EL (cell line): ENCODE data around the gene RAPGEFL1.
"Not testable (repeated sequence)": the region's sequence is repeated elsewhere in the genome, so short reads cannot be mapped to it uniquely, and the experiment has no call there.

Experiments
- DNase-seq: peaks from one replicate; pipeline ENCODE4 v3.0.0-alpha.2; 2016

RAPGEFL1 gene

GRCh38 chr17:40177275-40177874, at the start of gene RAPGEFL1:
RAPGEFL1 (plus strand) TSS chr17:40177470; CDS start chr17:40177862, 392 bp downstream.
- peak; percentile 72 for DNase-seq

- DNase-seq = no peak
These were observed 47.8 kb upstream of the RAPGEFL1 start for GRCh38 chr17:40129498-40129897.

- DNase-seq = no peak
These were observed 46.8 kb upstream of the RAPGEFL1 start for GRCh38 chr17:40130352-40131042.

- DNase-seq = no peak
These were observed 43.1 kb upstream of the RAPGEFL1 start for GRCh38 chr17:40134184-40134583.

DNA sequence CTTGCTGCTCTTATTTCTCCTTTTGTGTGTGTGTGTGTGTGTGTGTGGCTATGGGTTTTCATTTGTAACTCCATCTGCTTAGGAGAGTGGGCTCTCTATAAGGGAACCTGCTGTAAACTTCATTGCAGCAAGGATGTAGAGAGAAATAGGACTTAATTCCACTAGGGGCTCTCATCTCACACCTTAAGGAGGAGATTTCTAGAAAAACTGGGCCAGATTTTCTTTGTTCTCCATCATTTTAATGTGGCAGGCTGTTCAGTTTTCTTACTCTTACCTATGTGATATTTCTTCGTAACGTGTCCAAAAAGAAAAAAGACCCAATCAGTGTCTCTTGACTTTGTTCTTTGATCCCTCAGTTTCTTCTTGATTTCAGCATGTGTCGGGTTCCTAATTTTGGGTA, 41.5 kb upstream of the RAPGEFL1 start:
- no peak for DNase-seq

DNA sequence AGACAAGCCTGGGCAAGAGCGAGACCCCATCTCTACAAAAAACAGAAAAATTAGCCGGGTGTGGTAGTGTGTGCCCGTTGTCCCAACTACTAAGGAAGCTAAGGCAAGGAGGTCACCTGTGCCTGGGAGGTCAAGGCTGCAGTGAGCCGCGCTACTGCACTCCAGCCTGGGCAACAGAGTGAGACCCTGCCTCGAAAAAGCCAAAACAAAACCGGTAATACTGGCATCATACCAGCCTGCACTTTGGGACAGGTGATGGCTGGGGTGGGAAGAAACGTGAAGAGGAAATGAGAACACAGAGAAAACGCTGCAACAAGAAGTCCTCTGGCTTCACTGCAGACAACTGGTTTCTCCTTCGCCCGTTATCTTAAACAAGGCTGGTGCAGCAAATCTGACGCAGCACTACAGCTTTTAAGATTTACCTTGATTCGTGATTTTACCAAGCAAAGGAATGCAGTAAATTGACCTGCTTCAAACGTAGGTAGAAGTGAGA, 37.7 kb upstream of the RAPGEFL1 start:
- no peak for DNase-seq

GRCh38 chr17:40143166-40143565, 34.1 kb upstream of the RAPGEFL1 start:
- not testable (repeated sequence) for DNase-seq

GRCh38 chr17:40145476-40145875, 31.8 kb upstream of the RAPGEFL1 start:
- DNase-seq = no peak

GRCh38 chr17:40148527-40148926, 28.7 kb upstream of the RAPGEFL1 start:
- no peak for DNase-seq

DNA sequence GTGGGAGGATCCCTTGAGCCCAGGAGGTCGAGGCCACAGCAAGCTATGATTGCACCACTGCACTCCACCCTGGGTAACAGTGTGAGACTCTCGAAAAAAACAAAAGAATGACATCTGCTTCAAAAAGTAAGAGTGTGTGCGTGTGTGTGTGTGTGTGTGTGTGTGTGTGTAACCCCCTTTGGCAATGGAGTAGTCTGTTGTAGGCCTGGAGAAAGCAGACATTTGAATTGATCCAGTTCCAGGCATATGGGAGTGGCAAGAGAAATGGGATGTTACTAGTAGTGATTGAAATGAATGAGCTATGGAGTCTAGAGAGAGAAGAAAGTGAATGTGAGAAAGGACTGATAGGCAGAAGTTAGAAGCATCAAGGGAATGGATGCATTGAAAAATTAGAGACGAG, 27.0 kb upstream of the RAPGEFL1 start:
- no peak for DNase-seq

DNA sequence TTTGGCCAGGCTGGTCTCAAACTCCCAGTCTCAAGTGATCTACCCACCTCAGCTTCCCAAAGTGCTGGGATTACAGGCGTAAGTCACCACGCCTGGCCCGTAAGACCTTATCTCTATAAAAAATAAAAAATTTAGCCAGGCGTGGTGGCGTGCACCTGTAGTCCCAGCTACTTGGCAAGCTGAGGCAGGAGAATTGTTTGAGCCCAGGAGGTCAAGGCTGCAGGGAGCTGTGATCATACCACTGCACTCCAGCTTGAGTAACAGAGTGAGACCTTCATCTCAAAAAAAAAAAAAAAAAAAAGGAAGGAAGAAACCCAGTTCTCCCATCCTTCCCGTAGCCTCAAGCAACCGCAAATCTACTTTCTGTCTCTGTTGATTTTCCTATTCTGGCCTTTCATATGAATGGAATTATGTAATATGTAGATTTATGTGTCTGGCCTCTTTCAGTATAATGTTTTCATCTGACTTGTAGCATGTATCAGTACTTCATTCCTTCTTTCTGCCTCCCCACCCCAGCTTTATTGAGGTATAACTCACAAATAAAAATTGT, 25.8 kb upstream of the RAPGEFL1 start:
- DNase-seq = no peak

DNA sequence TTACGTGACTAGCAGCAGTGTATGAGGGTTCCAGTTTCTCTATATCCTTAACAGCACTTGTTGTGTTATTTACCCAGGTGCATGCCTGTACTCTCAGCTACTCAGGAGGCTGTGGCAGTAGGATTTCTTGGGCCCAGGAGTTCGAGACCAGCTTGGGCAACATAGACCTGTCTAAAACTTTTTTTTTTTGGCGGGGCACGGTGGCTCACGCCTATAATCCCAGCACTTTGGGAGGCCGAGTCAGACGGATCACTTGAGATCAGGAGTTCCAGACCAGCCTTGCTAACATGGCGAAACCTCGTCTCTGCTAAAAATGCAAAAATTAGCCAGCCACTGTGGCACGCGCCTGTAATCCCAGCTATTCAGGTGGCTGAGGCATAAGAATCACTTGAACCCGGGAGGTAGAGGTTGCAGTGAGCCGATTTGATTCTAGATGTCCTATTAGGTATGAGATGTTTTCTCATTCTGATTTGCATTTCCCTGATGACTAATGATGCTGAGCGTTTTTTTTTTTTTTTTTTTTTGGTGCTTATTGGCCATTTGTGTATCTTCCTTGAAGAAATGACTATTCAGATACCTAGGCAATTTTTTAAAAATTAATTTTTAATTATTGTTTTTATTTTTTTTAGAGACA, 23.6 kb upstream of the RAPGEFL1 start:
- DNase-seq = no peak

GRCh38 chr17:40157973-40158372, 19.3 kb upstream of the RAPGEFL1 start:
- no peak for DNase-seq

DNA sequence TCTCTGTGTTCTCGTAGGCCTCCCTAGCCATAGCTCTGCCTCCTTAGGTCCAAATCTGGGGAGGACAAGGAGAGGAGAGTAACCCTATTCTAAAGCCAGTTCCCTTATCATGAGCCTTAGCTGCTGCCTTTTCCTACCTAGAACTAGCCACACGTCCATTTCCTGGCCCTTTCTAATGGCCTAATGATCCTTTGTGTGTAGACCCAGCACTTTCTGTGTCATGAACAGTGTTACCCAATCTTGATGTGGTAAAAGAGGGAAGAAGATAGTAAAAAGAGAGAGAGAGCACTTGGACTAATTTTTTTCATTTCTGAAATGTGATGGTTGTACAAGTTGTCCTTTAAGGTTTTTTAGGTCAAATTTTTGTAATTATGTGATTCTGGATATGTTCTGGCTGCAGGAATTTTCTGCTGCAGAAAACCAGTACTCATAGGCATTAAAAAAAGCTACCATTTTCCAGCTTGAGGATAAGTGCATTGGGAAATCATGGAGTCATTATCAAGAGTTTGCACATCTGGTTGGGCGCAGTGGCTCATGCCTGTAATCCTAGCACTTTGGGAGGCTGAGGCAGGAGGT, 18.7 kb upstream of the RAPGEFL1 start:
- DNase-seq = no peak

- DNase-seq = no peak
These were observed 17.8 kb upstream of the RAPGEFL1 start for GRCh38 chr17:40159456-40159855.

- DNase-seq = no peak
These were observed 9.5 kb upstream of the RAPGEFL1 start for GRCh38 chr17:40167685-40168261.

GRCh38 chr17:40168262-40168832, 8.9 kb upstream of the RAPGEFL1 start:
- peak; percentile 73 for DNase-seq

DNA sequence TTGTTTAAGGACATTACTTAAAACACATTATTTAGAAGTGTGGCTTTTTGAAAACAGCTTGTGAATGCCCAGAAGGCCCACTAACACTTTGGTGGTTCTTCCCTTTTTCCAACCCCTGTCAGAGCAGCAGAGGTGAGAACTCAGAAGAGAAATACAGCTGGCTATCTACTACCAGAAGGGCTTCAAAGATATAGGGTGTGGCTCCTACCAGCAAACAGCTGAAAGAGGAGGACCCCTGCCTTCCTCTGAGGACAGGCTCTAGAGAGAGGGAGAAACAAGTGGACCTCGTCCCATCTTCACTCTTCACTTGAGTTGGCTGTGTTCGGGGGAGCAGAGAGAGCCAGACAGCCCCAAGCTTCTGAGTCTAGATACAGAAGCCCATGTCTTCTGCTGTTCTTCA, 6.9 kb upstream of the RAPGEFL1 start:
- DNase-seq = no peak

GRCh38 chr17:40171750-40172149, 5.5 kb upstream of the RAPGEFL1 start:
- no peak for DNase-seq

- DNase-seq = no peak
These were observed 4.0 kb upstream of the RAPGEFL1 start for GRCh38 chr17:40173091-40173777.

DNA sequence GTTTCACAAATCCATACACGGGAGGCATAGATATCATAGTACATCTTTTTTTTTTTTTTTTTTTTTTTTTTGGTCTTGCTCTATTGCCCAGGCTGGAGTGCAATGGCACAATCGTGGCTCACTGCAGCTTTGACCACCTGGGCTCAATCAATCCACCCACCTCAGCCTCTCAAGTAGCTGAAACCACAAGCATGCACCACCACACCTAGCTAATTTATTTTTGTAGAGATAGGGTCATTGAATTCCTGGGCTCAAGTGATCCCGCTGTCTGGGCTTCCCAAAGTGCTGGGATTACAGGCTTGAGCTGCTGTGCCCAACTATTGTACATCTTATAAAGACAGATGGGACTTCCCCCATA, 3.5 kb upstream of the RAPGEFL1 start:
- no peak for DNase-seq

- DNase-seq = no peak
These were observed 2.8 kb upstream of the RAPGEFL1 start for GRCh38 chr17:40174514-40174913.
